Bronchial epithelial cell (primary cell): Measurements from ENCODE around the gene PRAMEF20. TPM values are rescaled to one million over a fixed set of nuclear protein-coding genes. Genes with fewer than 3 reads are reported as not detected.
"Not testable (repeated sequence)": the region's sequence is repeated elsewhere in the genome, so short reads cannot be mapped to it uniquely, and the experiment has no call there.

Experiments
- DNase-seq: peaks from one replicate; pipeline ENCODE4 v3.0.0-alpha.2; 2010; ENCODE audit warnings: low read depth
- FAIRE-seq: peaks from 2 replicates; lab custom pipeline; 2011; peaks lifted over from hg19 to GRCh38; lab: Jason Lieb, UNC
- H3K27me3 ChIP-seq: 2 replicates; pipeline ENCODE4 v1.5.1; 2011; ENCODE audit warnings: low read length; ENCODE audit not compliant: control insufficient read depth, insufficient read depth
- H3K36me3 ChIP-seq: 2 replicates; pipeline ENCODE4 v1.5.1; 2011; ENCODE audit warnings: low read length; ENCODE audit not compliant: control insufficient read depth, insufficient read depth
- H3K4me3 ChIP-seq: 2 replicates; pipeline ENCODE4 v1.5.1; 2011; ENCODE audit warnings: mild to moderate bottlenecking, low read depth, low read length, control low read depth
- CTCF ChIP-seq: IDR thresholded peaks from 2 replicates; pipeline ENCODE4 v1.5.1; 2011; ENCODE audit warnings: mild to moderate bottlenecking, moderate library complexity, low read length, control low read depth, inconsistent platforms; ENCODE audit not compliant: insufficient read depth, severe bottlenecking
- total RNA-seq: library from RNA; depleted of rRNA; stranded (reverse); fragments of >200 nt; gene quantifications from 2 replicates; pipeline ENCODE4 v1.2.1, GENCODE V29; 2014

PRAMEF20 gene
- total RNA-seq, 1 donor from 2014 or later = not detected

- Histone ChIP-seq H3K27me3 (no peaks in the 10 kb centered on the region), H3K36me3 (no peaks in the 10 kb centered on the region), H3K4me3 (no peak overlapping the region)
- FAIRE-seq (no peak), DNase-seq (no peak)
- TF ChIP-seq CTCF = no peak
Measured at GRCh38 chr1:13407811-13408210, 2.4 kb upstream of the PRAMEF20 start.

- FAIRE-seq = no peak
Measured at GRCh38 chr1:13430495-13430894, 20.2 kb downstream of the PRAMEF20 start.

GRCh38 chr1:13432251-13432650 is 22.0 kb downstream of the PRAMEF20 start:
- DNase-seq = no peak
- no peak for TF ChIP-seq CTCF
- no peaks in the 10 kb centered on the region for H3K36me3 ChIP-seq
- no peak overlapping the region for H3K4me3 ChIP-seq
- no peaks in the 10 kb centered on the region for H3K27me3 ChIP-seq
- FAIRE-seq = no peak

More at GRCh38 chr1:13430495-13430894, 20.2 kb downstream of the PRAMEF20 start:
- Histone ChIP-seq H3K4me3 (no peak overlapping the region), H3K27me3 (no peaks in the 10 kb centered on the region), H3K36me3 (no peaks in the 10 kb centered on the region)
- DNase-seq = no peak
- no peak for TF ChIP-seq CTCF

- not testable (repeated sequence) for H3K36me3 ChIP-seq, FAIRE-seq, H3K27me3 ChIP-seq, DNase-seq, H3K4me3 ChIP-seq
Measured at GRCh38 chr1:13433694-13434358, 23.6 kb downstream of the PRAMEF20 start.

GRCh38 chr1:13435458-13435857 is 25.2 kb downstream of the PRAMEF20 start:
- FAIRE-seq = no peak

GRCh38 chr1:13439104-13439783 is 29.0 kb downstream of the PRAMEF20 start:
- DNase-seq, H3K27me3 ChIP-seq, H3K36me3 ChIP-seq, FAIRE-seq, H3K4me3 ChIP-seq: not testable (repeated sequence)

More at GRCh38 chr1:13435458-13435857, 25.2 kb downstream of the PRAMEF20 start:
- DNase-seq = no peak
- Histone ChIP-seq H3K36me3 (no peaks in the 10 kb centered on the region), H3K4me3 (no peak overlapping the region), H3K27me3 (no peaks in the 10 kb centered on the region)
- no peak for TF ChIP-seq CTCF
